ENCODE measurements around the gene OR10Z1. TPM values are rescaled to one million over a fixed set of nuclear protein-coding genes. Genes with fewer than 3 reads are reported as not detected.

OR10Z1 gene, protein sequence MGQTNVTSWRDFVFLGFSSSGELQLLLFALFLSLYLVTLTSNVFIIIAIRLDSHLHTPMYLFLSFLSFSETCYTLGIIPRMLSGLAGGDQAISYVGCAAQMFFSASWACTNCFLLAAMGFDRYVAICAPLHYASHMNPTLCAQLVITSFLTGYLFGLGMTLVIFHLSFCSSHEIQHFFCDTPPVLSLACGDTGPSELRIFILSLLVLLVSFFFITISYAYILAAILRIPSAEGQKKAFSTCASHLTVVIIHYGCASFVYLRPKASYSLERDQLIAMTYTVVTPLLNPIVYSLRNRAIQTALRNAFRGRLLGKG
- total RNA-seq = not detected in 2 replicates

DNA sequence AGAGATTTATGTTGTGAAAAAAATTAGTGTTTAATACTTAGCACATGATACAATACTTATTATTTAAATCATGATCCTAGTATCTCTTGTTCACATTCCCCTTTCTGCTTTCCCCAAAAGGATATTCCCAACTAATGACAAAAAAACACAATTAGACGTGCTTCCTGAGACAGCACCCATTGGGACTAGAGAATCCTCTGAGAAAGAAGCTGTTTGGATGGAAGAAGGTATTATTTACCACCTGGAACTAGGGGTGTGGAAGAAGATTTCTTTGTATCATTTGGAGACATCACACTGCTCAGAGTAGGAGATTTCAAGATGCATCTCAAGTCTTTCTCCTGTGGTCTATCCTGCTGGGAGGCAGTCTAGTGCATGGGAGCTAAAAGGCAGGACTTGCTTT lies at the start of gene OR10Z1:
Gene OR10Z1 (plus strand): TSS at position 301 of the 400 bp plus-strand sequence. CDS start 1,171 bp downstream, outside the sequence.

DNA sequence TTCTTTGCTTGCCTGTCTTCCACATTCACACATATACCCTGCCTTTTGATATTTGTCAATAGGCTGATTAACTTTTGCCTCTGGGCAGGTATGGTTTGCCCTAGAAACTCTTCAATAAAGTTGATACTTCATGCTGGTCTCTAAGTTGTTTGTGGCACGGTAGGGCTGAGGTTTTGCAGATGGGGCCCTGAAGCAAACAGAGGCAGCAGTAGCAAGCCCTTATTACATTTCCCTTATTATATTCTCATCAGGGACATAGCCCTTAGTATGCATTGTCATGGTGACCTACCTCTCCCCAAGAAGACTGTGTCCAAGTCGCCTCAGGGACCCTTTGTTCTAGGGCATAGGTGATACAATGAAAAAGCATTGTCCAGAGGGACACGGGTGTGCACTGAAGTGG lies 34.6 kb upstream of the OR10Z1 start, which contains the start of gene OR6P1:
Gene OR6P1 (minus strand): TSS at position 101 of the 400 bp plus-strand sequence. CDS start 6,976 bp downstream, outside the sequence.

DNA sequence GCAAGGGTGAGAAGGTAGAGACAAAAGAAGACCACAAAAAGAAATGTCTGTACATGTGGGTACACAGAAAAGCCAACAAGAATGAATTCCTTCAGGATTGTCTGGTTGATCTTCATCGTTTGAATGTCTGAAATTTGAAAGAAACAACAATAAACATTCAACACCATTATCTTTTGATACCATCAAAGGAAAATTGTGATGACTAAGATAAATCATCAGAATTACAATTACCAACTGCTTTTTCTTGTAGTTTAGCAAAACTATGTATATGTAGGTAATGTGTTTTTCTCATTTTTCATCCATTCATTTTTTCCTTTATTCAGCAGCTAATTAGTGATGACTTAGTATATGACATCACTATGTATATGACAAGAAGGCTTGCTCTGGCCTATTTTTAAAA lies 25.3 kb upstream of the OR10Z1 start, which contains the start of gene OR10X1:
Gene OR10X1 (minus strand): TSS at position 167 of the 400 bp plus-strand sequence. CDS start 0 bp downstream, at position 167.

Other genes with a start within 250 kb of the OR10Z1 start
- not detected in 2 replicates for gene OR10T2, start 205.8 kb upstream of the OR10Z1 start, total RNA-seq
- gene OR10K2, start 179.0 kb upstream of the OR10Z1 start, total RNA-seq = not detected in 2 replicates
- gene OR10K1, start 143.4 kb upstream of the OR10Z1 start, total RNA-seq = not detected in 2 replicates
- gene OR10R2, start 133.0 kb upstream of the OR10Z1 start, total RNA-seq = not detected in 2 replicates
- gene OR6Y1, start 50.9 kb upstream of the OR10Z1 start, total RNA-seq = not detected in 2 replicates
- not detected in 2 replicates for gene OR6P1, start 34.7 kb upstream of the OR10Z1 start, total RNA-seq
- gene OR10X1, start 25.4 kb upstream of the OR10Z1 start, total RNA-seq = not detected in 2 replicates
- gene SPTA1, start 81.4 kb downstream of the OR10Z1 start, total RNA-seq = 1.3 and 2.1 TPM in 2 replicates
- not detected in 2 replicates for gene OR6K2, start 95.4 kb downstream of the OR10Z1 start, total RNA-seq
- not detected in 2 replicates for gene OR6K3, start 115.5 kb downstream of the OR10Z1 start, total RNA-seq
- gene OR6K6, start 149.5 kb downstream of the OR10Z1 start, total RNA-seq = not detected in 2 replicates
- not detected in 2 replicates for gene OR6N1, start 166.9 kb downstream of the OR10Z1 start, total RNA-seq
- gene OR6N2, start 175.9 kb downstream of the OR10Z1 start, total RNA-seq = not detected in 2 replicates
- not detected in 2 replicates for gene MNDA, start 226.1 kb downstream of the OR10Z1 start, total RNA-seq

Data from bladder microvascular endothelial cell (primary cell).